Lower leg skin (tissue), 3 donors: ENCODE measurements around the gene DGCR6.
"Not testable (repeated sequence)": the region's sequence is repeated elsewhere in the genome, so short reads cannot be mapped to it uniquely, and the experiment has no call there.

Source experiments
- POLR2A ChIP-seq, 2 donors: fragments of 450-650 bp; IDR thresholded peaks; one replicate each; pipeline ENCODE4 v1.6.1; 2016 to 2017; ENCODE audit warnings: antibody characterized with exemption in 2 of 2, mild to moderate bottlenecking in 1 of 2, moderate library complexity in 1 of 2
- TF ChIP-seq, protein P1 (sequence below), 3 donors: fragments of 450-650 bp; IDR thresholded peaks; one replicate each; pipeline ENCODE4 v1.5.1; 2016; ENCODE audit warnings: antibody characterized with exemption in 3 of 3, mild to moderate bottlenecking in 3 of 3, moderate library complexity in 2 of 3

DNA sequence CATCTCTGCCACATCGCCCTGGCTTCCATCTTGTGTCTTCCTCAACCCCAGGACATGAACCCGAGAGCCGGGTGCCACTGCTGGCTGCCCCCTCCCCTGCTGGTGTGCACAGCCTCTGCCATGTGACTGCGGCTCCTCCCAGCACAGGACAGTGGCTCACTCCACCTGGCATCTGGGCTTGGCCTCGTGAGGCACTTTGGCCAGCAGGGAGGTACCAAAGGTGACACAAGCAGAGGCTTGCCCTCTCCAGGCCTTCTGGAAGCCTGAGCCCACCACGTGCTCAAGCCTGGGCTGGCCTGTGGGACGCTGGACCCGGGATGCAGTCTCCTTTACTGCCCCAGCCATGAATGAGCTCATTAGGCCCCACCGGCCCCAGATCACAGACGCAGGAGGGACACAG lies 8.4 kb downstream of the DGCR6 start:
- not testable (repeated sequence) for TF ChIP-seq POLR2A (IDR thresholded peaks at IDR 0.05)
- TF ChIP-seq, protein P1, sequence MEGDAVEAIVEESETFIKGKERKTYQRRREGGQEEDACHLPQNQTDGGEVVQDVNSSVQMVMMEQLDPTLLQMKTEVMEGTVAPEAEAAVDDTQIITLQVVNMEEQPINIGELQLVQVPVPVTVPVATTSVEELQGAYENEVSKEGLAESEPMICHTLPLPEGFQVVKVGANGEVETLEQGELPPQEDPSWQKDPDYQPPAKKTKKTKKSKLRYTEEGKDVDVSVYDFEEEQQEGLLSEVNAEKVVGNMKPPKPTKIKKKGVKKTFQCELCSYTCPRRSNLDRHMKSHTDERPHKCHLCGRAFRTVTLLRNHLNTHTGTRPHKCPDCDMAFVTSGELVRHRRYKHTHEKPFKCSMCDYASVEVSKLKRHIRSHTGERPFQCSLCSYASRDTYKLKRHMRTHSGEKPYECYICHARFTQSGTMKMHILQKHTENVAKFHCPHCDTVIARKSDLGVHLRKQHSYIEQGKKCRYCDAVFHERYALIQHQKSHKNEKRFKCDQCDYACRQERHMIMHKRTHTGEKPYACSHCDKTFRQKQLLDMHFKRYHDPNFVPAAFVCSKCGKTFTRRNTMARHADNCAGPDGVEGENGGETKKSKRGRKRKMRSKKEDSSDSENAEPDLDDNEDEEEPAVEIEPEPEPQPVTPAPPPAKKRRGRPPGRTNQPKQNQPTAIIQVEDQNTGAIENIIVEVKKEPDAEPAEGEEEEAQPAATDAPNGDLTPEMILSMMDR (IDR thresholded peaks at IDR 0.05): not testable (repeated sequence)
